ENCODE results near the gene NBPF6. TPM values are rescaled to one million over a fixed set of nuclear protein-coding genes. Genes with fewer than 3 reads are reported as not detected.
"Not testable (repeated sequence)": the region's sequence is repeated elsewhere in the genome, so short reads cannot be mapped to it uniquely, and the experiment has no call there.

The NBPF6 gene
- total RNA-seq, 2 donors from 2014 or later = not detected

GRCh38 chr1:108478429-108479015 lies 28.4 kb downstream of the NBPF6 start:
- Mint-ChIP-seq H3K27ac (no peak overlapping the region), H3K9me3 (peaks cover 13 to 26% of the 10 kb centered on the region in 2 donors), H3K36me3 (peaks cover 21 to 23% of the 10 kb centered on the region in 2 donors)
- DNase-seq (ENCODE audit: low spot score in 2 of 2) = no peak
- no peak for ATAC-seq

GRCh38 chr1:108482708-108483107 lies 32.6 kb downstream of the NBPF6 start:
- DNase-seq (ENCODE audit: low spot score in 2 of 2) (no peak), ATAC-seq (no peak)
- Mint-ChIP-seq H3K9me3 (peaks cover 9 to 20% of the 10 kb centered on the region in 2 donors), H3K27ac (peak overlapping the region in 1 of 2 donors; percentile 36), H3K36me3 (peaks cover 10 to 18% of the 10 kb centered on the region in 2 donors)

DNA sequence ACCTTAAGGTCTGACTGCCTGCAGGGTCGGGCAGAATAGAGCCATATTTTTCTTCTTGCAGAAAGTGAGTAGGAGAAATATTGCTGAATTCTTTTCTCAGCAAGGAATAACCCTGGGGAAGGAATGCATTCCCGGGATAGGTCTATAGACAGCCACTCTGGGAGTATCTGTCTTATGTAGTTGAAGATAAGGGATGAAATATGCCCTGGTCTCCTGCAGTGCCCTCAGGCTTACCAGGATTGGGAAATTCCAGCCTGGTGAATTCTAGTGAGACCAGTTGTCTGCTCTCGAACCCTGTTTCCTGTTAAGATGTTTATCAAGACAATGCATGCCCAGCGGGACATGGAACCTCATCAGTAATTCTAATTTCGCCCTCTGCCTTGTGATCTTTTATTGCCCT lies 35.8 kb downstream of the NBPF6 start:
- H3K27ac Mint-ChIP-seq; DNase-seq (ENCODE audit: low spot score in 2 of 2); ATAC-seq; H3K9me3 Mint-ChIP-seq; H3K36me3 Mint-ChIP-seq: not testable (repeated sequence)

DNA sequence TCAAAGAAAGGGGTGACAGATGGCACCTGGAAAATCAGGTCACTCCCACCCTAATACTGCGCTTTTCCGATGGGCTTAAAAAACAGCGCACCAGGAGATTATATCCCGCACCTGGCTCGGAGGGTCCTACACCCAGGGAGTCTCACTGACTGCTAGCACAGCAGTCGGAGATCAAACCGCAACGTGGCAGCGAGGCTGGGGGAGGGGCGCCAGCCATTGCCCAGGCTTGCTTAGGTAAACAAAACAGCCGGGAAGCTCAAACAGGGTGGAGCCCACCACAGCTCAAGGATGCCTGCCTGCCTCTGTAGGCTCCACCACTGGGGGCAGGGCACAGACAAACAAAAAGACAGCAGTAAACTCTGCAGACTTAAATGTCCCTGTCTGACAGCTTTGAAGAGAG lies 36.6 kb downstream of the NBPF6 start:
- H3K36me3 Mint-ChIP-seq; H3K9me3 Mint-ChIP-seq; DNase-seq (ENCODE audit: low spot score in 2 of 2); H3K27ac Mint-ChIP-seq; ATAC-seq: not testable (repeated sequence)

- ATAC-seq, H3K27ac Mint-ChIP-seq: not testable (repeated sequence)
These were observed 44.9 kb downstream of the NBPF6 start for GRCh38 chr1:108495008-108495407.

DNA sequence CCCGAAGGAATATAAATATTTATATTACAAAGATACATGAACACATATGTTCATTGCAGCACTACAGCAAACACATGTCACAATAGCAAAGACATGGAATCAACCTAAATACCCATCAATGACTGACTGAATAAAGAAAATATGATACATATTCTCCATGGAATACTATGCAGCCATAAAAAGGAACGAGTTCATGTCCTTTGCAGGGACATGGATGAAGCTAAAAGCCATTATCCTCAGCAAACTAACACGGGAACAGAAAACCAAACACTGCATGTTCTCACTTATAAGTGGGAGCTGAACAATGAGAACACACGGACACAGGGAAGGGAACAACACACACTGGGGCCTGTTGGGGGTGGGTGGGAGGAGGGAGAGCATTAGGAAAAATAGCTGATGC lies 46.7 kb downstream of the NBPF6 start:
- not testable (repeated sequence) for H3K27ac Mint-ChIP-seq; H3K9me3 Mint-ChIP-seq; DNase-seq (ENCODE audit: low spot score in 2 of 2); H3K36me3 Mint-ChIP-seq; ATAC-seq

More at GRCh38 chr1:108495008-108495407, 44.9 kb downstream of the NBPF6 start:
- not testable (repeated sequence) for H3K9me3 Mint-ChIP-seq; DNase-seq (ENCODE audit: low spot score in 2 of 2); H3K36me3 Mint-ChIP-seq

GRCh38 chr1:108502138-108502537 lies 52.0 kb downstream of the NBPF6 start:
- Mint-ChIP-seq H3K36me3 (peaks cover 6 to 10% of the 10 kb centered on the region in 2 donors), H3K9me3 (no peaks in the 10 kb centered on the region), H3K27ac (no peak overlapping the region)
- ATAC-seq (no peak), DNase-seq (ENCODE audit: low spot score in 2 of 2) (no peak)

- peaks cover 6 to 10% of the 10 kb centered on the region in 2 donors for H3K36me3 Mint-ChIP-seq
- no peaks in the 10 kb centered on the region for H3K9me3 Mint-ChIP-seq
- DNase-seq (ENCODE audit: low spot score in 2 of 2) (no peak), ATAC-seq (no peak)
- no peak overlapping the region for H3K27ac Mint-ChIP-seq
These were observed 52.5 kb downstream of the NBPF6 start for GRCh38 chr1:108502624-108503023.

DNA sequence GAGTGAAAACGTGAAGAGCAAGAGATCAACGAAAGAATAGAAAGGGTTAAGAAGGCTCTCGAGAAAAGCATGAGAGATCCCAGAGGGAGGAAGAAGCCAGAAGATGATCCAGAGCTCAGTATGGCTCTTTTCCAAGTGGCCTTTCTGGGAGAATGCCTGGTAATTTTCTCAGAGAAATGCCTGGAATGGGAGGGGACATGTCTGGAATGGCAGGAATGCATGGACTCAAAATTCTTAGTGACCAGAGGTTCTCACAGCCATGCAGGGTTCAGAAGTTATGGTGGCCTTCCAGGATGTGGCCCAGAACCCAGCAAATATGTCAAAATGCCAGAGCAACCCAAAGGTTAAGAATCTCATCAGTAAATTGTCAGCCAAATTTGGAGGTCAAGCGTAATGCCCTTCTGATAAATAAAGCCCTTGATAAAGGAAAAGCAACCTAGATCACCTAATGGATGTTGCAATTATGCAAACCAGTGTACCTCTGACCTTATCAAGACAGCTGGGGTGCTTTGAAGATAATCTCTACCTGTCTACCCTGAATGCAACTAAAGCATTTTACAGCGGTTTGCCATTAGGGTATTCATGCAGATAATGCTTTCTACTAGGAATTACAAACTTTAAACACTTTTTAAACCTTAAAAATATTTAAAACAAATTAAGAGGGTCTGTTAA lies 53.1 kb downstream of the NBPF6 start:
- H3K36me3 Mint-ChIP-seq = peaks cover 6 to 10% of the 10 kb centered on the region in 2 donors
- no peak overlapping the region for H3K27ac Mint-ChIP-seq
- ATAC-seq (no peak), DNase-seq (ENCODE audit: low spot score in 2 of 2) (no peak)
- no peaks in the 10 kb centered on the region for H3K9me3 Mint-ChIP-seq

DNA sequence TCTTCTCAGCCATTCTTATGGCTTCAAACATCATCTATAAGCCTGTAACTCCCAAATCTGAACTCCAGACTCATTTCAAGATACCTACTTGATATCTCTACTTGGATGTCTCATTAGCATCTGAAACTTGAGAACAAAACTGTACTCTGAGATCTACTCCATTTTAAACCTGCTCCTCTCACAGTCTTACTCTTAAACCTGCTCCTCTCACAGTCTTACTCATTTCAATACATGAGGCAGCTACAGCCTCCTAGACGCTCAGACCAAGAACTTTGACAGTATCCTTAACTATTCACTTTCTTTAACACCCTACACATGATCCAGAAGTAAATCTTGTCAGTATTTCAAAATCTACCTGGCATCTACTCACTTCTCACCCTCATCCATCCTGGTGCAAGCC lies 54.3 kb downstream of the NBPF6 start:
- peaks cover 6 to 10% of the 10 kb centered on the region in 2 donors for H3K36me3 Mint-ChIP-seq

DNA sequence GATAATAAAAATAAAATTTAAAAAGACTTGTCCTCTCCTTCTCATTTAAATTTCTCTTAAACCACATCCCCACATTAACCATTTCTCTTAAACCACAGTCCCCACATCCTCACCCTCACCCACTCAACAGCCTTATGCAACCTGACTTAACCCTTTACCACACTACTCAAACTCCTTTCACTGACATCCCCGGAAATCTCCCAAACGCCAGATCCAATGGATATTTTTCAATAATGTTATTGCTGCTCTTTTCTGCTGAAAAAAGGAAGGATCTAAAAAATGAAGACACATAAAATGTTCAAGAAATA lies 55.6 kb downstream of the NBPF6 start:
- Mint-ChIP-seq H3K36me3 (peaks cover 6 to 10% of the 10 kb centered on the region in 2 donors), H3K9me3 (no peaks in the 10 kb centered on the region), H3K27ac (no peak overlapping the region)
- ATAC-seq = peak in 1 of 2 donors; percentile 12
- DNase-seq (ENCODE audit: low spot score in 2 of 2) = peak in 1 of 2 donors; percentile 13

More for the DNA sequence above, 54.3 kb downstream of the NBPF6 start:
- Mint-ChIP-seq H3K27ac (no peak overlapping the region), H3K9me3 (no peaks in the 10 kb centered on the region)
- DNase-seq (ENCODE audit: low spot score in 2 of 2) (no peak), ATAC-seq (peak; percentile 83 to 96)

- ATAC-seq = no peak
- Mint-ChIP-seq H3K36me3 (no peaks in the 10 kb centered on the region), H3K27ac (no peak overlapping the region), H3K9me3 (no peaks in the 10 kb centered on the region)
- no peak for DNase-seq (ENCODE audit: low spot score in 2 of 2)
These were observed 61.6 kb downstream of the NBPF6 start for GRCh38 chr1:108511764-108512163.

DNA sequence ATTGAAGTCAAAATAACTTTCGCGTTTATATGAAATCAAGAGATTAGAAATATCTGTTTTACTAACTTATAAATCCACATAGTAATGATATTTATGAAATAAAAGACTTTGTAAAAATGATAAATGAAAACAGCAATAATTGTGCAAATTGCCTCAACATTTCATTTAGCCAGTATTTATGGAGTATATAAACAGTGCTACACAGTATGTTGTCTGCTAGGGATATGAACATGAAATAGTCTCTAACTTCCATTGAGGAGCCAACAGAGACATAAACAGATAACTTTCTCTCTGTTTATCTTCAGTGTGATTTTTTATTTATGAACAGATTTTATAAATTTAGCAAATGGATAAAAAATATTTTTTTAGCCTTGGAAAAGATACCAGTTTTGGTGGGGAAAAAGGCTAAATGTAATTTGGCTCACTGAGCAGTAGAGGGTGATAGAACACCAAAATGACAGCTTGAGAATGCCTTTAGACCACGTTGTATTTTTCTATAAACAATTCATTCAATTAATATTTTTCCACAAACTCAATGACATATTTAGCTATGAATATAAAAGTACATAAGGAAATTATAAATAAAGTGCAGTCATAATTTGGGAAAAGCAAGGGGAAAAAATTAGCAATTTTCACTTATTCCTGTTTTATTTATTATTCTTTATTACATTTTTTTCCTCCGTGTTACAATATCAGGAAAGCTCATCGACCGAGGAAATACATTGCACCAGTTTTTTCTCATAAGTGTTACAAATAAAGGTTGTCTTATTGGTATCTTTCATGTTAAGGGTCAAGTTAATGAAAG lies 62.3 kb downstream of the NBPF6 start:
- DNase-seq (ENCODE audit: low spot score in 2 of 2) (no peak), ATAC-seq (no peak)
- Mint-ChIP-seq H3K9me3 (no peaks in the 10 kb centered on the region), H3K36me3 (no peaks in the 10 kb centered on the region), H3K27ac (no peak overlapping the region)

GRCh38 chr1:108513044-108513415 lies 62.9 kb downstream of the NBPF6 start:
- Mint-ChIP-seq H3K36me3 (no peaks in the 10 kb centered on the region), H3K27ac (no peak overlapping the region), H3K9me3 (no peaks in the 10 kb centered on the region)
- ATAC-seq (no peak), DNase-seq (ENCODE audit: low spot score in 2 of 2) (no peak)

DNA sequence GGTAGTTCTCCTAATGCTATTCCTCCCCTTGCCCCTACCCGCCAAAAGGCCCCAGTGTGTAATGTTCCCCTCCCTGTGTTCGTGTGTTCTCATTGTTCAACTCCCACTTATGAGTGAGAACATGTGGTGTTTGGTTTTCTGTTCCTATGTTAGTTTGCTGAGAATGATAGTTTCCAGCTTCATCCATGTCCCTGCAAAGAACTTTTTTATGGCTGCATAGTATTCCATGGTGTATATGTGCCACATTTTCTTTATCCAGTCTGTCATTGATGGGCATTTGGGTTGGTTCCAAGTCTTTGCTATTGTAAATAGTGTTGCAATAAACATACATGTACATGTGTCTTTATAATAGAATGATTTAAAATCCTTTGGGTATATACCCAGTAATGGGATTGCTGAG lies 63.8 kb downstream of the NBPF6 start:
- not testable (repeated sequence) for H3K9me3 Mint-ChIP-seq; ATAC-seq; H3K27ac Mint-ChIP-seq; H3K36me3 Mint-ChIP-seq; DNase-seq (ENCODE audit: low spot score in 2 of 2)

GRCh38 chr1:108517301-108517897 lies 67.3 kb downstream of the NBPF6 start:
- ATAC-seq, H3K36me3 Mint-ChIP-seq, H3K27ac Mint-ChIP-seq: not testable (repeated sequence)

More at GRCh38 chr1:108517301-108517897, 67.3 kb downstream of the NBPF6 start:
- not testable (repeated sequence) for DNase-seq (ENCODE audit: low spot score in 2 of 2); H3K9me3 Mint-ChIP-seq

Data from activated naive CD4-positive, alpha-beta T cell treated with anti-CD3 and anti-CD28 coated beads, Interleukin-2, amount 50 U/mL, for 72 hours (primary cell).